HepG2 (cell line): Measurements from ENCODE around the gene SLIT3.

Experiments
- EP300 ChIP-seq, 3 experiments: sonication (generic) in 1 of 3; formaldehyde crosslinking in 1 of 3; IDR thresholded peaks; 2 replicates each; pipeline versions ENCODE4 v1.5.1 to v1.6.1; 2011 to 2020; ENCODE audit warnings: low read depth in 2 of 3, low read length in 2 of 3, borderline replicate concordance in 1 of 3, improper control_type of control experiment in 1 of 3, mild to moderate bottlenecking in 1 of 3, missing genetic modification reagents in 1 of 3, moderate library complexity in 1 of 3
- MLXIP ChIP-seq: sonication (generic); formaldehyde crosslinking; IDR thresholded peaks from 2 replicates; pipeline ENCODE4 v1.9.0; 2021; ENCODE audit warnings: missing genetic modification reagents, borderline replicate concordance
- NFYB ChIP-seq: sonication (generic); formaldehyde crosslinking; IDR thresholded peaks from 2 replicates; pipeline ENCODE4 v1.4.0; 2020; ENCODE audit warnings: missing genetic modification reagents
- SMARCC2 ChIP-seq: fragments of 450-650 bp; IDR thresholded peaks from 2 replicates; pipeline ENCODE4 v1.6.1; 2017; ENCODE audit warnings: antibody characterized with exemption, mild to moderate bottlenecking
- ZNF607 ChIP-seq: sonication (generic); formaldehyde crosslinking; IDR thresholded peaks from 2 replicates; pipeline ENCODE4 v1.5.1; 2020; ENCODE audit warnings: missing genetic modification reagents, mild to moderate bottlenecking, borderline replicate concordance
- TF ChIP-seq, protein P1 (sequence below): sonication (generic); formaldehyde crosslinking; IDR thresholded peaks from 2 replicates; pipeline ENCODE4 v1.5.0; 2020; ENCODE audit warnings: mild to moderate bottlenecking, missing genetic modification reagents, moderate library complexity

DNA sequence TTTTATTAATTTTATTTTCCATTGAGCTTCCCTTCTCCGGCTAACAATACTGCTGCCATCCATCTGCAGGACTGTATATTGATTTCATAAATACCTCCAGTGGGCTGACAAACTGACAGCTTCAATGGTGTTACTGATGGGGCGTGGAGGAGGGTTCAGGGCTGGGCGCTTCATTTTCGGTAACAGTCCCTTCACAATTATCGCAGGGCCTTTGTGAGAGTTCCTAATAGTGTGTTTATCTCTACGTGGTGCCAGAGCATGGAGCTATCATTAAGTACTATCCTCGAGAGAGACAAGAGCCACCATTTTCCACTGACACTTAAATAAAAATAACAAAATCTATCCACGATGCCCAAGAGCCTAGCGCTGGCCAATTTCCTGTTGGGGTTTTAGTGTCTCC, 414.8 kb downstream of the SLIT3 start:
- TF ChIP-seq, protein P1, sequence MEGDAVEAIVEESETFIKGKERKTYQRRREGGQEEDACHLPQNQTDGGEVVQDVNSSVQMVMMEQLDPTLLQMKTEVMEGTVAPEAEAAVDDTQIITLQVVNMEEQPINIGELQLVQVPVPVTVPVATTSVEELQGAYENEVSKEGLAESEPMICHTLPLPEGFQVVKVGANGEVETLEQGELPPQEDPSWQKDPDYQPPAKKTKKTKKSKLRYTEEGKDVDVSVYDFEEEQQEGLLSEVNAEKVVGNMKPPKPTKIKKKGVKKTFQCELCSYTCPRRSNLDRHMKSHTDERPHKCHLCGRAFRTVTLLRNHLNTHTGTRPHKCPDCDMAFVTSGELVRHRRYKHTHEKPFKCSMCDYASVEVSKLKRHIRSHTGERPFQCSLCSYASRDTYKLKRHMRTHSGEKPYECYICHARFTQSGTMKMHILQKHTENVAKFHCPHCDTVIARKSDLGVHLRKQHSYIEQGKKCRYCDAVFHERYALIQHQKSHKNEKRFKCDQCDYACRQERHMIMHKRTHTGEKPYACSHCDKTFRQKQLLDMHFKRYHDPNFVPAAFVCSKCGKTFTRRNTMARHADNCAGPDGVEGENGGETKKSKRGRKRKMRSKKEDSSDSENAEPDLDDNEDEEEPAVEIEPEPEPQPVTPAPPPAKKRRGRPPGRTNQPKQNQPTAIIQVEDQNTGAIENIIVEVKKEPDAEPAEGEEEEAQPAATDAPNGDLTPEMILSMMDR (CRISPR knock-in tag), result no peak
- no peak for TF ChIP-seq EP300 (IDR thresholded peaks at IDR 0.05; ENCODE audit: low read depth in 2 of 2, low read length in 2 of 2)
- no peak for TF ChIP-seq EP300 (CRISPR knock-in tag; IDR thresholded peaks at IDR 0.05; ENCODE audit: borderline replicate concordance)
- no peak for TF ChIP-seq MLXIP (CRISPR knock-in tag)
- no peak for TF ChIP-seq NFYB (CRISPR knock-in tag)
- no peak for TF ChIP-seq ZNF607 (CRISPR knock-in tag)
- no peak for TF ChIP-seq SMARCC2
